ENCODE data around the gene TNRC6A.
"Not testable (repeated sequence)": the region's sequence is repeated elsewhere in the genome, so short reads cannot be mapped to it uniquely, and the experiment has no call there.

The TNRC6A gene

GRCh38 chr16:24761526-24761925 is 32.1 kb downstream of the TNRC6A start:
- DNase-seq, result no peak

DNA sequence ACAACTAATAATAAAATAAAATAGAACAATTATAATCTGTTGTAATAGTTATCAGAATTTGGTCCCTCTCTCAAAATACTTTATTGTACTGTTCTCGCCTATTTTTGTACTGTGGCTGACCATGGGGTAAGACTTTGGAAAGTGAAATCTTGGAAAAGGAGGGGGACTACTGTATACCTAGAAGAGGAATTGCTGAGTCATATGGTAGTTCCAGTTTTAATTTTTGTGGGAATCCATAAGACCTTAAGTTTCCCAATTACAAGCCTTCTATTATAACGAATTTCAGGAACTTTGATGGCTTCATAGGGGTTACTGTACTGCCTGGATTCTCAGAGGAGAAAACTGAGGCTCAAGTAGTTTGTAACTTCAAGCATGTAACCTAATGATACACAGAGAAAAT is 35.5 kb downstream of the TNRC6A start:
- no peak for DNase-seq

DNA sequence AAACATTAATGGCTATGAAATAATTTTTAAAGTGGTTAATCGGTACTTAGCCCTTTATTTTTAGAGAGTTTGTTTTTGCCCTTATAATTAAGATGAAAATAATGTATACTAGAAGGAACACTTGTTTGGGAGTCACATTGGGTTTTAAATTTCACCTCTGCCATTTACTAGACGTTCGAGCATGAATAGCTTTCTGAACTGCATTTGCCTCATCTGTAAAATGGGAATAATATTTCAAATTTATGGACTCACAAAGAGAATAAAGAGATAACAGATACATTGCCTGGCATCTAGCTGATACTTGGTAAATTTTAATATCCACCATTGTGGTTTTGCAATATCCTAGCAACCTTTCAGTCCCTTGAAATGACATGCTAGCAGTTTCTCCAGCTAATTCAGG is 36.6 kb downstream of the TNRC6A start:
- no peak for DNase-seq

GRCh38 chr16:24769806-24770205 is 40.4 kb downstream of the TNRC6A start:
- no peak for DNase-seq

GRCh38 chr16:24771132-24771778 is 41.8 kb downstream of the TNRC6A start:
- no peak for DNase-seq

GRCh38 chr16:24771779-24772157 is 42.3 kb downstream of the TNRC6A start:
- DNase-seq, result no peak

DNA sequence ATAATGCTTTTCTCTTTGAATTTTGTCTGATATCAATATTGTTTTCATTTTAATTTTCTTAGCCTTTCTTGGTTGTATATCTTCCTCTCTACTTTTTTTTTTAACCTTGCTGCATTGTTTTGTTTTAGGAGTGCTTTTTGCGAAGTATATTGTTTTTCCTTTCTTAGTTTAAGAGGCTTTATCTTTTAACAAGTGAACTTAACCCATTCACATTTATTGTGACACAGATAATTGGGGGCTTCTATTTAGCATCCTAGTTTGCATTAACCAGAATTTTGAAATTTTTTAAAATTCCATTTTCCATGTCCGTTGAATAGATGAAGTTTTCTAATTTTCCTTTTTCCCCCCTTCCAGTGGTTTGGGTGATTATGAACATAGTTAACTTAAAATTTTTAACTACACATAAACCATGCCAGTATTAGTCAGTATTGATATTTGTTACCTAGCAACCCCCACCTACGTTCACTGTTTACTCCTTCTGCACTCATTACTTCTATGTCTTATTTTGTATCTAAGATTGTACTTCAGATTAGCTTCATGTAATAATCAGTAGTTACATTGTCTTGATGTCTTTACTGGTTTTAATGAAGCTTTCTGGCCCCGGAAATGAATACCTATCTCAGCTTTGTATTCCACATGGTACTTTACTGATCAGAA is 44.4 kb downstream of the TNRC6A start:
- DNase-seq, result peak; percentile 7

- DNase-seq, result no peak
Observed at GRCh38 chr16:24774510-24774909, 45.1 kb downstream of the TNRC6A start.

GRCh38 chr16:24775455-24775854 is 46.0 kb downstream of the TNRC6A start:
- DNase-seq, result no peak

DNA sequence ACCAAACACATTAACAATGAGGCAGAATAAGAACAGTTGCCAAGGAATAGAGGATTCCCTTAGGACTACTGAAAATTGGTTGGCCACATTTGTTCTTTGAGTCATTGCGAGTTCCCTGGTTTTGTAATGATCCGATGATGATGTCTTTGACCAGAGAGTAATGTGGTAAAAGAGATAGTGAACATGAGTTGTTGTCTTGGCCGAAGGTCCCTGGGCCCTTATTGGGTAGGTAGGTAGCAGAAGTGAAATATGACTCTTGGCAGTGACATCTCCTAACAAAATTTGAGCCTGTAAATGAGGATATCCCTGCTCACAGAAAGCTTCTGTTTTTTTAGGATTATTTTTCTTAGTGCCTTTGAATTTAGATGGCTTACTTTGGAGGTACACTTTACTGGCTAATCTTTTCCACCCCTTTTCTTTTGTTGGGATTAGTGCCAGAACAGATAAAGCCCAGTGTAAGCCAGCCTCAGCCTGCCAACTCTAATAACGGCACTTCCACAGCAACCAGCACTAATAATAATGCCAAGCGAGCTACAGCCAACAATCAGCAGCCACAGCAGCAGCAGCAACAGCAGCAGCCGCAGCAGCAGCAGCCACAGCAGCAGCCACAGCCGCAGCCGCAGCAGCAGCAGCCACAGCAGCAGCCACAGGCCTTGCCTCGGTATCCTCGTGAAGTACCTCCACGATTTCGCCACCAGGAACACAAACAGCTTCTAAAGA is 47.2 kb downstream of the TNRC6A start:
- DNase-seq, result no peak

DNA sequence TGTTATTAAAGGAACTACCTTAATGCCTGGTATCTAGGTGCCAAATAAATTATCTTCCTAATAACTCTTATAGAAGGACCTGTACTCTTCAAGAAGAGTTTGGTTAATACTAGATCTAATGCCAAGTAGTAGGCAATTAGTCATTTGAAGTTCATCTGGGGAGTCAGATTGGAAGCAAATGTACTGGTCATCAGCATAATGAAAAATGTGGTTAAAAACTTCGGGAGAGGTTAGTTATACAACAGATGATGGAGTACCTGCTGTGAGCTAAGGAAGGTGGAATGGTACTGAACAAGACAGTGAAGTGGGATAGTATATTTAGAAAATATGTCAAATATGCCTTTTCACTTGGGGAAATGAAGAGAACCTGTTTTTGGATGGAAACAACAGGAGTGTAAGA is 49.2 kb downstream of the TNRC6A start:
- no peak for DNase-seq

DNA sequence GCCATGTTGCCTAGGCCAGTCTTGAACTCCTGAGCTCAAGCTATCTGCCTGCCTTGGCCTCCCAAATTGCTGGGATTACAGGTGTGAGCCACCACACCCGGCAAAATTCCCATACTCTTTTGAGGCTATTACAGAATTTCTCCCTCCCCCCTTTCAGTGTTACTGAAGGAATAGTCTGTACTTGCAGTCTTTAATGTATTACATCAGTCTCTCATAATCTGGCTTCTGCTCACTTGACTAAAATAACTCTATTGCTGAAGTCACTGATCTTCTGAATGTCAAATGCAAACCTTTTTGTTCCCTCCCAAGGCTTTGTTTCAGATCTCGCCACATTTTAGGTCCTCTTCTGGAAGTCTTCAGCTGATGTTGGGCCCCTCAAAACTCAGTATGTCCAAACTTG is 51.8 kb downstream of the TNRC6A start:
- no peak for DNase-seq

GRCh38 chr16:24784121-24784520 is 54.7 kb downstream of the TNRC6A start:
- no peak for DNase-seq

DNA sequence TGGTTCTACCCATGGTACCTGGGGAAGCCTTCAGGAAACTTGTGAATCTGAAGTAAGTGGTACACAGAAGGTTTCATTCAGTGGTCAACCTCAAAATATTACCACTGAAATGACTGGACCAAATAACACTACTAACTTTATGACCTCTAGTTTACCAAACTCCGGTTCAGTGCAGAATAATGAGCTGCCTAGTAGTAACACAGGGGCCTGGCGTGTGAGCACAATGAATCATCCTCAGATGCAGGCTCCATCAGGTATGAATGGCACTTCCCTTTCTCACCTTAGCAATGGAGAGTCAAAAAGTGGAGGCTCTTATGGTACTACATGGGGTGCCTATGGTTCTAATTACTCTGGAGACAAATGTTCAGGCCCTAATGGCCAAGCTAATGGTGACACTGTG is 60.4 kb downstream of the TNRC6A start:
- no peak for DNase-seq

- DNase-seq, result no peak
Observed at GRCh38 chr16:24800586-24800985, 71.1 kb downstream of the TNRC6A start.

DNA sequence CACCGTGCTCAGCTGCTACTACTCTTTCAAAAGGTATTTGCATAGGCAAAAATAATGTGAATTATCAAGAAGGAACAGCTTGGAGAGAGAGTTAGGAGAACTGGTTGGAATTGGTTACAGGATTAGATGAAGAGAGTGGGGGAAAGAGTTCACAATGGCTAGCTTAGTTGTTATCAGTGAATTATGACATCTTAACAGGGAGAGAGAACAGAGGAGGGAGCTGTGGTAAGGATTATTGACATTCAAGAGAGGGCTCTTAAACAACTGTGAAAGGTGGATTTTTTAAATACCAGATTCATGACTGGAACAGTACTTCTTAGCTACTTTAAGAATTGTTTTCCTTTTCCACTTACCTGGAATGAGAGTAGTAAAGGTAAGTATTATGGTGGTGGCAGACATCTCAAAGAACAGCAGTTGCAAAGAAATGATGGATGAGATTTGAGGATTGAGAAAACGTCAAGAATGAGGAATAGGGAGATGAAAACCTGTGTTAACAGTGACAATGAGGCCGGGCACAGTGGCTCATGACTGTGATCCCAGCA is 72.4 kb downstream of the TNRC6A start:
- DNase-seq, result no peak

- DNase-seq, result no peak
Observed at GRCh38 chr16:24805484-24805883, 76.0 kb downstream of the TNRC6A start.

GRCh38 chr16:24807301-24807700 is 77.8 kb downstream of the TNRC6A start:
- no peak for DNase-seq

- DNase-seq, result no peak
Observed at GRCh38 chr16:24810951-24811843, 81.7 kb downstream of the TNRC6A start.

DNA sequence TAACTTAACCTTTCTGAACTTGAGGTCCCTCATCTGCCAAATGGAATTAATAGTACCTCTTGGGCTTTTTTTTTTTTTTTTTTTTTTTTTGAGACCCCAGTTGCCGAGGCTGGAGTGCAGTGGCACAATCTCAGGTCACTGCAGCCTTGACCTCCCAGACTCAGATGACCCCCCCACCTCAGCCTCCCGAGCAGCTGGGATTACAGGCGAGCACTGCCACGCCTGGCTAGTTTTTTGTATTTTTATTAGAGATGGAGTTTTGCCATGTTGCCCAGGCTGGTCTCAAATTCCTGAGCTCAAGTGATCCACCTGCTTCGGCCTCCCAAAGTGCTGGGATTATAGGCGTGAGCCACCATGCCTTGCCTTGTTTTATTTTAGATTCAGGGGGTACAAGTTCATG is 83.4 kb downstream of the TNRC6A start:
- DNase-seq, result not testable (repeated sequence)

- no peak for DNase-seq
Observed at GRCh38 chr16:24815021-24815420, 85.6 kb downstream of the TNRC6A start.

- DNase-seq, result no peak
Observed at GRCh38 chr16:24816688-24817087, 87.2 kb downstream of the TNRC6A start.

- DNase-seq, result no peak
Observed at GRCh38 chr16:24819462-24820040, 90.1 kb downstream of the TNRC6A start.
